ENCODE results near the gene PLPP4.

- TF ChIP-seq CTCF (IDR thresholded peaks at IDR 0.05) = no peak
- TF ChIP-seq POLR2A (IDR thresholded peaks at IDR 0.05) = no peak
Measured at GRCh38 chr10:120490288-120490687, 33.3 kb downstream of the PLPP4 start.
